ENCODE data around the gene RBM33.
A peak's percentile ranks its signal among the peaks of the same experiment; 100 is the strongest.

Gene RBM33

DNA sequence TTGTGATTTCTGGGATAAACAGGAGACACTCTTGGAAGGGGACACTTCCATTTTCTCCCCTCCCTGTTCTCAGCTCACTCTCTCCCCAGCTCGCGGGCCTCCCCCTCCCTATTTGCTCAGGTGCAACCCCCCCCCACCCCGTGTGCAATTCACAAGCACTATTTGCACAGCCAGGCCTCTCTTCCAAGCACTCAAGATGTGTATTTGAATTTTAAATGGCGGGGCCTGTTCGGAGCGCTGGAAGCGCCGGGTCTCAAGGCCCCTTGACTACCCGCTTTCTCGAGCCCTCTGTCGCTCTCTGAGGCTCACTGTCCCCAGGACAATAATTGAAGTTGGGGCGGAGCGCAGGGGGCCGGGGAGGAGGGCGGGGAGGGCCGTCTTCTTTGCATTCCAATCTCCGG, 160.0 kb downstream of the RBM33 start:
- Histone ChIP-seq H3K36me3 (ENCODE audit: insufficient read depth, low read length) (no peaks in the 10 kb centered on the region), H3K4me1 (ENCODE audit: insufficient read depth, low read length) (no peaks in the 10 kb centered on the region), H3K9me3 (ENCODE audit: insufficient read depth, low read length, severe bottlenecking) (no peaks in the 10 kb centered on the region), H3K79me2 (ENCODE audit: insufficient read depth, low read length) (no peaks in the 10 kb centered on the region), H3K27ac (ENCODE audit: low read length) (no peak overlapping the region), H3K27me3 (ENCODE audit: insufficient read depth, low read length, poor library complexity) (peaks cover 9% of the 10 kb centered on the region), H3K4me3 (ENCODE audit: low read depth in 1 of 2, low read length in 2 of 2) (no peak overlapping the region), H2AFZ (ENCODE audit: low read depth, low read length) (no peak overlapping the region), H4K20me1 (ENCODE audit: insufficient read depth, low read length) (peaks cover 5% of the 10 kb centered on the region; the same call in 1 of the 2 replicates), H3K4me2 (ENCODE audit: insufficient read depth, low read length) (no peak overlapping the region), H3K9ac (ENCODE audit: low read depth, low read length) (no peak overlapping the region)
- ATAC-seq (ENCODE audit: insufficient read depth, low read depth) = no peak
- no peak for DNase-seq
- TF ChIP-seq, protein P1, sequence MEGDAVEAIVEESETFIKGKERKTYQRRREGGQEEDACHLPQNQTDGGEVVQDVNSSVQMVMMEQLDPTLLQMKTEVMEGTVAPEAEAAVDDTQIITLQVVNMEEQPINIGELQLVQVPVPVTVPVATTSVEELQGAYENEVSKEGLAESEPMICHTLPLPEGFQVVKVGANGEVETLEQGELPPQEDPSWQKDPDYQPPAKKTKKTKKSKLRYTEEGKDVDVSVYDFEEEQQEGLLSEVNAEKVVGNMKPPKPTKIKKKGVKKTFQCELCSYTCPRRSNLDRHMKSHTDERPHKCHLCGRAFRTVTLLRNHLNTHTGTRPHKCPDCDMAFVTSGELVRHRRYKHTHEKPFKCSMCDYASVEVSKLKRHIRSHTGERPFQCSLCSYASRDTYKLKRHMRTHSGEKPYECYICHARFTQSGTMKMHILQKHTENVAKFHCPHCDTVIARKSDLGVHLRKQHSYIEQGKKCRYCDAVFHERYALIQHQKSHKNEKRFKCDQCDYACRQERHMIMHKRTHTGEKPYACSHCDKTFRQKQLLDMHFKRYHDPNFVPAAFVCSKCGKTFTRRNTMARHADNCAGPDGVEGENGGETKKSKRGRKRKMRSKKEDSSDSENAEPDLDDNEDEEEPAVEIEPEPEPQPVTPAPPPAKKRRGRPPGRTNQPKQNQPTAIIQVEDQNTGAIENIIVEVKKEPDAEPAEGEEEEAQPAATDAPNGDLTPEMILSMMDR (IDR thresholded peaks at IDR 0.05; ENCODE audit: borderline replicate concordance, extremely low read depth, low read length, poor library complexity, severe bottlenecking) = no peak
- TF ChIP-seq EZH2 (IDR thresholded peaks at IDR 0.05; ENCODE audit: borderline replicate concordance, low read depth, low read length, severe bottlenecking) = no peak

DNA sequence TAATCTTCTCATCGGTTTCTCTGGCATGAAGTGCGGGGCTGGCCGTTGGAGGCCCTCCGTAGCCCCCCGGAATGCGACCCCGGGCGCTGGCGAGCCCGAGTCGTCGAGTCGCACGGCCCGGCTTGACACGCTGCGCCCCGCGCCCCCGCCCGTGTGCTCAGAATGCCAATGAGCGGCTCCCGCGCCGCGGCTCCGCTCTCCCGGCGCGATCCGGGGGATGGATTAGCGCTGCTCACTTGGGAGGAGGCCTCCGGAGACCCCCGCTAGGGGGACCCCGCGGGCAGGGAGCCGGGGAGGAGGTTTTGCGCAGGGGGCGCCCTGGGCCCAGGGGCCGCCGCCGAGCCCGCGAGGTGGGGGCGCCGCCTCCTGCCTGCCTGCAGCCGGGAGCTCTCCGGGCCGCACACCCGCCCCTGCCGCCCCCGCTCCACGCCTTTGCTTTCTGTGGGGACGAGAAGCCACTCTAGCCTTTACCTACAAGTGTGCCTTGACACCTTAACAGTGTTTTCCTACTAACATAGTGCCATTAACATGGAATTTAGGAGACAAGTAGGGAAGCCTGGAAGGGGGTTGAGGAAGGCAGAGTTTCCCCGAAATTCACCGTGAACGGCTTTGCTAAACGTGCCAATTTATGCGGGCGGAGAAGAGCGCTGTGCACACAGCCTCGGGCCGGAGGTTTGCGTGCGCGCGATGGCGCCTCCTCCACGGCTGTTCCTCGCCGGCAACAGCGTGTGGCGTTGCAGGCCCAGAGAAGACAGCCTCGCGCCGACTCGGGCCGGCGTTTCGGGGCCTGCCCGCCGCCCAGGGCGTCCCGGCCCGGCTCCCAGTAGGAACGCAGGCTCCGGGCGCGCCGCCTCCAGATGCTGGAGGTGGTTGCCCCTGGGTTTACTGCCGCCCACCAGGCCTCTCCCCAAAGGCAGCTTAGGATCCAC, 160.7 kb downstream of the RBM33 start:
- TF ChIP-seq EZH2 (IDR thresholded peaks at IDR 0.05; ENCODE audit: borderline replicate concordance, low read depth, low read length, severe bottlenecking) = no peak
- TF ChIP-seq, protein P1 (IDR thresholded peaks at IDR 0.05; ENCODE audit: borderline replicate concordance, extremely low read depth, low read length, poor library complexity, severe bottlenecking) = peak; percentile 30
- ATAC-seq (ENCODE audit: insufficient read depth, low read depth) (no peak), DNase-seq (no peak)
- H3K79me2 ChIP-seq (ENCODE audit: insufficient read depth, low read length) = no peaks in the 10 kb centered on the region
- no peaks in the 10 kb centered on the region for H3K9me3 ChIP-seq (ENCODE audit: insufficient read depth, low read length, severe bottlenecking)
- no peak overlapping the region for H2AFZ ChIP-seq (ENCODE audit: low read depth, low read length)
- no peaks in the 10 kb centered on the region for H3K4me1 ChIP-seq (ENCODE audit: insufficient read depth, low read length)
- no peak overlapping the region for H3K9ac ChIP-seq (ENCODE audit: low read depth, low read length)
- H3K4me3 ChIP-seq (ENCODE audit: low read depth in 1 of 2, low read length in 2 of 2) = no peak overlapping the region
- no peaks in the 10 kb centered on the region for H3K36me3 ChIP-seq (ENCODE audit: insufficient read depth, low read length)
- peaks cover 9% of the 10 kb centered on the region for H3K27me3 ChIP-seq (ENCODE audit: insufficient read depth, low read length, poor library complexity)
- H3K4me2 ChIP-seq (ENCODE audit: insufficient read depth, low read length) = no peak overlapping the region
- peaks cover 5% of the 10 kb centered on the region; the same call in 1 of the 2 replicates for H4K20me1 ChIP-seq (ENCODE audit: insufficient read depth, low read length)
- no peak overlapping the region for H3K27ac ChIP-seq (ENCODE audit: low read length)

DNA sequence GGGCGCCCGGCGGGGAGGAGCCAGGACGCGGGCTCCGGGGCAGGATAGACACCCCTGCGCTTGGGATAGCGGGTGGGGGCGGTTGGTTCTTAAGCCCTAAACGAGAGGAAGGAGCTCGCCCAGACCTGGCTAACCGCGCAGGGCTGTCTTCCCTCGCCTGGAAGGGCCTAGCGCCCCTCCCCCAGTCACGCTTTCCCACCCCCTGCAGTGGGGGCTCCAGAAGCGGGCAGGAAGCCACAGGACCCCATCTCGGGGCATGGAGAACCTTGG, 161.3 kb downstream of the RBM33 start:
- peaks cover 6% of the 10 kb centered on the region for H3K27me3 ChIP-seq (ENCODE audit: insufficient read depth, low read length, poor library complexity)
- peaks cover 2% of the 10 kb centered on the region; the same call in 1 of the 2 replicates for H4K20me1 ChIP-seq (ENCODE audit: insufficient read depth, low read length)
- ATAC-seq (ENCODE audit: insufficient read depth, low read depth) = no peak

More for the DNA sequence above, 161.3 kb downstream of the RBM33 start:
- no peaks in the 10 kb centered on the region for H3K36me3 ChIP-seq (ENCODE audit: insufficient read depth, low read length)
- TF ChIP-seq, protein P1 (IDR thresholded peaks at IDR 0.05; ENCODE audit: borderline replicate concordance, extremely low read depth, low read length, poor library complexity, severe bottlenecking) = no peak
- TF ChIP-seq EZH2 (IDR thresholded peaks at IDR 0.05; ENCODE audit: borderline replicate concordance, low read depth, low read length, severe bottlenecking) = no peak
- H3K4me1 ChIP-seq (ENCODE audit: insufficient read depth, low read length) = no peaks in the 10 kb centered on the region
- H3K4me2 ChIP-seq (ENCODE audit: insufficient read depth, low read length) = no peak overlapping the region
- H3K79me2 ChIP-seq (ENCODE audit: insufficient read depth, low read length) = no peaks in the 10 kb centered on the region
- no peak overlapping the region for H3K4me3 ChIP-seq (ENCODE audit: low read depth in 1 of 2, low read length in 2 of 2)
- no peak for DNase-seq
- no peak overlapping the region for H3K9ac ChIP-seq (ENCODE audit: low read depth, low read length)
- no peaks in the 10 kb centered on the region for H3K9me3 ChIP-seq (ENCODE audit: insufficient read depth, low read length, severe bottlenecking)
- no peak overlapping the region for H3K27ac ChIP-seq (ENCODE audit: low read length)
- no peak overlapping the region for H2AFZ ChIP-seq (ENCODE audit: low read depth, low read length)
